Measurements from ENCODE around the gene TRIM2. TPM values are rescaled to one million over a fixed set of nuclear protein-coding genes. Genes with fewer than 3 reads are reported as not detected.

TRIM2 gene
- total RNA-seq, 2 donors from 2014 or later: 54.5 to 70.4 TPM

DNA sequence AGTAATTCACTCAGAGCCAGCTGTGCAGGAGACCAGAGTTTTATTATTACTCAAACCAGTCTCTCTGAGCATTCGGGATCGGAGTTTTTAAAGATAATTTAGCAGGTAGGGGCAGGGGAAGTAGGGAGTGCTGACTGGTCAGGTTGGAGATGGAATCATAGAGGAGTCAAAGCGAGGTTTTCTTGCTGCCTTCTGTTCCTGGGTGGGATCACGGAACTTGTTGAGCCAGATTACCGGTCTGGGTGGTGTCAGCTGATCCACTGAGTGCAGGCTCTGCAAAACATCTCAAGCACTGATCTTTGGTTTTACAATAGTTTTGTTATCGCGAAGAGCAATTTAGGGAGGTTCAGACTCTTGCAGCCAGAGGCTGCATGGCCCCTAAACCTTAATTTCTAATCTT, 63.6 kb downstream of the TRIM2 start:
- H3K9me3 ChIP-seq: no peaks in the 10 kb centered on the region
- intact Hi-C loops (cut with DNase I): no loop called here
- peak overlapping the region; percentile 58 to 77 for H3K27ac ChIP-seq
- peak; percentile 42 for DNase-seq (ENCODE audit: low spot score)
- no peaks in the 10 kb centered on the region for H3K27me3 ChIP-seq (replicated peaks; ENCODE audit: insufficient read depth)
- H3K36me3 ChIP-seq: no peaks in the 10 kb centered on the region
- TF ChIP-seq, protein P1, sequence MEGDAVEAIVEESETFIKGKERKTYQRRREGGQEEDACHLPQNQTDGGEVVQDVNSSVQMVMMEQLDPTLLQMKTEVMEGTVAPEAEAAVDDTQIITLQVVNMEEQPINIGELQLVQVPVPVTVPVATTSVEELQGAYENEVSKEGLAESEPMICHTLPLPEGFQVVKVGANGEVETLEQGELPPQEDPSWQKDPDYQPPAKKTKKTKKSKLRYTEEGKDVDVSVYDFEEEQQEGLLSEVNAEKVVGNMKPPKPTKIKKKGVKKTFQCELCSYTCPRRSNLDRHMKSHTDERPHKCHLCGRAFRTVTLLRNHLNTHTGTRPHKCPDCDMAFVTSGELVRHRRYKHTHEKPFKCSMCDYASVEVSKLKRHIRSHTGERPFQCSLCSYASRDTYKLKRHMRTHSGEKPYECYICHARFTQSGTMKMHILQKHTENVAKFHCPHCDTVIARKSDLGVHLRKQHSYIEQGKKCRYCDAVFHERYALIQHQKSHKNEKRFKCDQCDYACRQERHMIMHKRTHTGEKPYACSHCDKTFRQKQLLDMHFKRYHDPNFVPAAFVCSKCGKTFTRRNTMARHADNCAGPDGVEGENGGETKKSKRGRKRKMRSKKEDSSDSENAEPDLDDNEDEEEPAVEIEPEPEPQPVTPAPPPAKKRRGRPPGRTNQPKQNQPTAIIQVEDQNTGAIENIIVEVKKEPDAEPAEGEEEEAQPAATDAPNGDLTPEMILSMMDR (IDR thresholded peaks at IDR 0.05): no peak
- TF ChIP-seq POLR2AphosphoS5 (IDR thresholded peaks at IDR 0.05) (no peak), POLR2A (IDR thresholded peaks at IDR 0.05) (no peak)
- 51% methylated on average over 7 of the region's 7 CpGs for WGBS
- peaks cover 22% of the 10 kb centered on the region for H3K4me1 ChIP-seq (replicated peaks)
- H3K4me3 ChIP-seq: no peak overlapping the region

- Histone ChIP-seq H3K4me3 (no peak overlapping the region), H3K4me1 (replicated peaks) (peaks cover 22% of the 10 kb centered on the region), H3K27me3 (replicated peaks; ENCODE audit: insufficient read depth) (no peaks in the 10 kb centered on the region), H3K27ac (peak overlapping the region; percentile 58 to 77), H3K36me3 (no peaks in the 10 kb centered on the region), H3K9me3 (no peaks in the 10 kb centered on the region)
- TF ChIP-seq POLR2A (IDR thresholded peaks at IDR 0.05): no peak
- no peak for TF ChIP-seq POLR2AphosphoS5 (IDR thresholded peaks at IDR 0.05)
- TF ChIP-seq, protein P1 (IDR thresholded peaks at IDR 0.05): no peak
- DNase-seq (ENCODE audit: low spot score): no peak
- 76% methylated on average over 4 of the region's 4 CpGs for WGBS
- intact Hi-C loops (cut with DNase I): no loop called here
Observed at GRCh38 chr4:153268295-153268694, 64.1 kb downstream of the TRIM2 start.

DNA sequence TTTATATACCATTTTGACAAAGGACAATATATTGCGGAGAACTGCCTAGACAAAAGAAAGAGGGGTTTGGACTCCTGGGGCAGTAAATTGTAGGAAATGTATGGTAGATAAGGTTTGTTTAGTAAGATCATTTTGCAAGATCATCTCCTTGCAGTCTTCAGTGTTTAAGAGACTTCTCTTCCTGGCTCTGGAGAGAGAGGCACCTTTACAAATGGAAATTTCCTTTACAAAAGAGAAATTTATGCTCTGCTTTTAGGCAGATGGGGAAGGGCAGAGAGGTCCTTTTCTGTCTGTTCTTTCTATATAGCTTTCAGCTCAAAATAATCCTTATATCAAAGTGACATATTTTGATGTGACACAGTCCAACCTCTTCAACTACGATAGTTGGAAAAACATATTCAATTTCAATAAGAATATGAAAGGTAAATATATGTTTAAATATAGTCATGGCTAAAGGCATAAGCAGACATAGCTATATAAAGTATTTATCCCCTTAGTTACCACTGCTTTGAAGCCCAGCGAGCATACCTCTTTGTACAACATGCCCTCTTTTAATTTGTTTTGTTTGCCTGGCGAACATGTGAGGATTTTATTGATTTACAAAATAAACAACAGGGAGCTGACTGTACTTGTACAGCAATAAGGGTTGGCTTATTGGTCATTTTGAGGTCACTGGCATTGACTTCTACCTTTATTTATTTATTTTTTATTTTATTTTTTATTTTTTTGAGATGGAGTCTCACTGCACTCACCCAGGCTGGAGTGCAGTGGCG, 65.2 kb downstream of the TRIM2 start:
- DNase-seq (ENCODE audit: low spot score): peak; percentile 50
- Histone ChIP-seq H3K9me3 (no peaks in the 10 kb centered on the region), H3K27me3 (replicated peaks; ENCODE audit: insufficient read depth) (no peaks in the 10 kb centered on the region), H3K4me3 (no peak overlapping the region), H3K36me3 (no peaks in the 10 kb centered on the region), H3K27ac (peak overlapping the region; percentile 58 to 77), H3K4me1 (replicated peaks) (peaks cover 22% of the 10 kb centered on the region)
- intact Hi-C loops (cut with DNase I): no loop called here
- WGBS: 45% methylated on average over 5 of the region's 5 CpGs
- TF ChIP-seq POLR2AphosphoS5 (IDR thresholded peaks at IDR 0.05): peak; percentile 90
- TF ChIP-seq, protein P1 (IDR thresholded peaks at IDR 0.05): peak in 1 of 4 experiments; percentile 4
- no peak for TF ChIP-seq POLR2A (IDR thresholded peaks at IDR 0.05)

- Histone ChIP-seq H3K4me1 (replicated peaks) (peaks cover 22% of the 10 kb centered on the region), H3K36me3 (no peaks in the 10 kb centered on the region), H3K27ac (peak overlapping the region in 1 of 2 donors; percentile 77), H3K27me3 (replicated peaks; ENCODE audit: insufficient read depth) (no peaks in the 10 kb centered on the region), H3K9me3 (no peaks in the 10 kb centered on the region), H3K4me3 (no peak overlapping the region)
- intact Hi-C loops (cut with DNase I): no loop called here
- WGBS: 80% methylated on average over 6 of the region's 6 CpGs
- no peak for TF ChIP-seq POLR2A (IDR thresholded peaks at IDR 0.05)
- TF ChIP-seq, protein P1 (IDR thresholded peaks at IDR 0.05): no peak
- TF ChIP-seq POLR2AphosphoS5 (IDR thresholded peaks at IDR 0.05): no peak
- no peak for DNase-seq (ENCODE audit: low spot score)
Observed at GRCh38 chr4:153270361-153270760, 66.1 kb downstream of the TRIM2 start.

DNA sequence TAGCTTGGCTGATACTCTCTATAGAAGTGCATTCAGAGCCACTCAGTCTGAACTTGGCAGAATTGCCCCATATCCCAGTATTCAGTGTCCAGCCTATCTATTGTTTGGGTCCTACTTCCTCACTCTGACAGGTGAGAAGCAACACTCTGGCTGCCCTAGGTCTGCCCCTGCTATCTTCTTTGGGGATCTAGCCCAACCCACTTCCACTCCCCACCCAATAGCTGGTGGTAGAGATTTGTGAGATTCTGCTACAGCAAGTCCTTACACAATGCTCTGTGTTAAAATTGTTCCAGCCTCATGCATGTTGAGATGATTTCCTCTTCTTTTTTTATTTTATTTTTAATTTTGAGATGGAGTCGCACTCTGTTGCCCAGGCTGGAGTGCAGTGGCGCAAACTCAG, 67.6 kb downstream of the TRIM2 start:
- Histone ChIP-seq H3K36me3 (no peaks in the 10 kb centered on the region), H3K27ac (no peak overlapping the region), H3K4me3 (no peak overlapping the region), H3K9me3 (no peaks in the 10 kb centered on the region), H3K4me1 (replicated peaks) (peaks cover 22% of the 10 kb centered on the region), H3K27me3 (replicated peaks; ENCODE audit: insufficient read depth) (no peaks in the 10 kb centered on the region)
- TF ChIP-seq POLR2AphosphoS5 (IDR thresholded peaks at IDR 0.05) (no peak), POLR2A (IDR thresholded peaks at IDR 0.05) (no peak)
- TF ChIP-seq, protein P1 (IDR thresholded peaks at IDR 0.05): no peak
- WGBS: 93% methylated on average over 2 of the region's 2 CpGs
- intact Hi-C loops (cut with DNase I): no loop called here
- DNase-seq (ENCODE audit: low spot score): no peak

Measured in prostate gland (tissue), 2 donors.